Vagina (tissue), 2 donors: Measurements from ENCODE around the gene B4GALT4.
"Not testable (repeated sequence)": the region's sequence is repeated elsewhere in the genome, so short reads cannot be mapped to it uniquely, and the experiment has no call there.

Source experiments
- CTCF ChIP-seq, 3 experiments: fragments of 450-650 bp in 2 of 3; fragments of 200-600 bp in 1 of 3; sonication (generic) in 1 of 3; IDR thresholded peaks; one replicate each; pipeline ENCODE4 v1.5.1; 2017 to 2019; ENCODE audit warnings: antibody characterized with exemption in 3 of 3, mild to moderate bottlenecking in 2 of 3, moderate library complexity in 2 of 3
- POLR2A ChIP-seq, 2 donors: fragments of 450-650 bp; IDR thresholded peaks; one replicate each; pipeline ENCODE4 v1.6.1; 2017; ENCODE audit warnings: antibody characterized with exemption in 2 of 2, mild to moderate bottlenecking in 2 of 2, moderate library complexity in 2 of 2

GRCh38 chr3:119270212-119270611 is 29.5 kb upstream of the B4GALT4 start:
- TF ChIP-seq POLR2A, CTCF (IDR thresholded peaks at IDR 0.05): not testable (repeated sequence)
